PC-9 (cell line): ENCODE measurements around the gene SPATA45. TPM values are rescaled to one million over a fixed set of nuclear protein-coding genes. Genes with fewer than 3 reads are reported as not detected.
"Not testable (repeated sequence)": the region's sequence is repeated elsewhere in the genome, so short reads cannot be mapped to it uniquely, and the experiment has no call there.

Experiments used
- BruUV-seq: library from RNA; stranded (reverse); fragments of 400-500 nt; replicated peaks from 2 replicates; lab custom pipeline; 2021; lab: Mats Ljungman, UMichigan
- CTCF ChIA-PET: fragments of 300-600 bp; sonication (Branson Sonifier 250); formaldehyde crosslinking; loops from one replicate; lab custom pipeline; 2022; ENCODE audit warnings: antibody characterized with exemption; lab: Charles Lee
- POLR2A ChIA-PET: fragments of 300-600 bp; sonication (Branson Sonifier 250); formaldehyde crosslinking; loops from one replicate; lab custom pipeline; 2022; ENCODE audit warnings: antibody characterized with exemption; ENCODE audit not compliant: unreplicated experiment; lab: Charles Lee
- DNase-seq, 2 experiments: peaks; one replicate each; pipeline versions ENCODE4 v3.0.0 to v3.0.0-alpha.2; 2015 to 2022; ENCODE audit warnings: mixed read lengths in 1 of 2
- H2AFZ ChIP-seq: fragments of 200-600 bp; sonication (generic); 2 replicates; pipeline ENCODE4 v1.8.1; 2017; ENCODE audit warnings: antibody characterized with exemption
- H3F3A ChIP-seq: fragments of 200-600 bp; sonication (generic); 2 replicates; pipeline ENCODE4 v1.8.1; 2017; ENCODE audit warnings: antibody characterized with exemption, mild to moderate bottlenecking, low read depth; ENCODE audit not compliant: insufficient read depth
- H3K27ac ChIP-seq: fragments of 200-600 bp; sonication (generic); 2 replicates; pipeline ENCODE4 v1.6.1; 2016; ENCODE audit warnings: mixed run types
- H3K27me3 ChIP-seq: fragments of 200-600 bp; sonication (generic); 2 replicates; pipeline ENCODE4 v1.6.1; 2016; ENCODE audit warnings: low read depth, mixed run types; ENCODE audit not compliant: insufficient read depth
- H3K36me3 ChIP-seq: fragments of 200-600 bp; sonication (generic); 2 replicates; pipeline ENCODE4 v1.6.1; 2016; ENCODE audit warnings: low read depth, mixed run types
- H3K4me1 ChIP-seq: fragments of 200-600 bp; sonication (generic); replicated peaks from 2 replicates; pipeline ENCODE4 v1.6.1; 2016; ENCODE audit warnings: mixed run types; ENCODE audit not compliant: insufficient read depth
- H3K4me2 ChIP-seq: fragments of 200-600 bp; sonication (generic); 2 replicates; pipeline ENCODE4 v1.6.1; 2017; ENCODE audit warnings: mixed run types
- H3K4me3 ChIP-seq: fragments of 200-600 bp; sonication (generic); 2 replicates; pipeline ENCODE4 v1.6.1; 2016; ENCODE audit warnings: mixed run types
- H3K79me2 ChIP-seq: fragments of 200-600 bp; sonication (generic); 2 replicates; pipeline ENCODE4 v1.6.1; 2017; ENCODE audit warnings: low read depth, mixed run types
- H3K9me2 ChIP-seq: fragments of 200-600 bp; sonication (generic); 2 replicates; pipeline ENCODE4 v1.8.1; 2017; ENCODE audit warnings: mild to moderate bottlenecking; ENCODE audit not compliant: insufficient read depth
- H3K9me3 ChIP-seq: fragments of 200-600 bp; sonication (generic); 2 replicates; pipeline ENCODE4 v1.8.1; 2016; ENCODE audit warnings: low read depth; ENCODE audit not compliant: insufficient read depth
- H4K20me1 ChIP-seq: fragments of 200-600 bp; sonication (generic); 2 replicates; pipeline ENCODE4 v1.8.1; 2017; ENCODE audit not compliant: insufficient read depth
- EZH2 ChIP-seq: fragments of 200-600 bp; sonication (generic); IDR thresholded peaks from 2 replicates; pipeline ENCODE4 v1.8.0; 2017; ENCODE audit warnings: antibody characterized with exemption, low read depth
- intact Hi-C: fragments of 100-400 bp; cut with micrococcal nuclease; formaldehyde crosslinking; loops from one replicate; pipeline ENCODE4 v1.10.0; 2022; ENCODE audit not compliant: unreplicated experiment
- total RNA-seq: library from RNA; stranded (reverse); gene quantifications from 2 replicates; pipeline ENCODE4 v1.2.3, GENCODE V29; 2021
- TF ChIP-seq, protein P1 (sequence below): fragments of 200-600 bp; sonication (generic); conservative IDR thresholded peaks from 2 replicates; pipeline ENCODE4 v1.6.1; 2017; ENCODE audit warnings: mixed run types, antibody characterized with exemption, mild to moderate bottlenecking, moderate library complexity

The SPATA45 gene
- total RNA-seq, 1 experiment from 2014 or later: not detected

DNA sequence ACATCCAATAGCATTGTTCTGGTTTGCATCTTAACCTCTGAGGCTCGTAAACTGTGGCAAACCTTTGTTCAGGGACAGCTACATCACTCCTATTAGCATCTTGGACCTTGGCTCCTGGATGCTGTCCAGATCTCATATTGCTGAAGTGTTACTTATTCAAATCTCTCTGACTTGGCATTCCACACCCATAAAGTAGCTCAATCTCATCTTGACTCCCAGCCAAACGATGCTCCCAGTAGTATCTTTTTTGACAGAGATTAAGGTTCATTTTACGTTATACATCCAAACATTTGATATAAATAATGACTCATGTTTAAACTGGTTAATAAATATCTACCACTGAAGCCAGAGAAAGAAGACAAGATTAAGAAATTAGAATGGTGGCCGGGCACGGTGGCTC lies 6.2 kb upstream of the SPATA45 start:
- DNase-seq: no peak
- TF ChIP-seq EZH2: no peak
- TF ChIP-seq, protein P1, sequence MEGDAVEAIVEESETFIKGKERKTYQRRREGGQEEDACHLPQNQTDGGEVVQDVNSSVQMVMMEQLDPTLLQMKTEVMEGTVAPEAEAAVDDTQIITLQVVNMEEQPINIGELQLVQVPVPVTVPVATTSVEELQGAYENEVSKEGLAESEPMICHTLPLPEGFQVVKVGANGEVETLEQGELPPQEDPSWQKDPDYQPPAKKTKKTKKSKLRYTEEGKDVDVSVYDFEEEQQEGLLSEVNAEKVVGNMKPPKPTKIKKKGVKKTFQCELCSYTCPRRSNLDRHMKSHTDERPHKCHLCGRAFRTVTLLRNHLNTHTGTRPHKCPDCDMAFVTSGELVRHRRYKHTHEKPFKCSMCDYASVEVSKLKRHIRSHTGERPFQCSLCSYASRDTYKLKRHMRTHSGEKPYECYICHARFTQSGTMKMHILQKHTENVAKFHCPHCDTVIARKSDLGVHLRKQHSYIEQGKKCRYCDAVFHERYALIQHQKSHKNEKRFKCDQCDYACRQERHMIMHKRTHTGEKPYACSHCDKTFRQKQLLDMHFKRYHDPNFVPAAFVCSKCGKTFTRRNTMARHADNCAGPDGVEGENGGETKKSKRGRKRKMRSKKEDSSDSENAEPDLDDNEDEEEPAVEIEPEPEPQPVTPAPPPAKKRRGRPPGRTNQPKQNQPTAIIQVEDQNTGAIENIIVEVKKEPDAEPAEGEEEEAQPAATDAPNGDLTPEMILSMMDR: no peak
- H3K9me2 ChIP-seq: no peaks in the 10 kb centered on the region
- peaks cover 5% of the 10 kb centered on the region; the same call in 1 of the 2 replicates for H3K79me2 ChIP-seq
- H3K4me2 ChIP-seq: no peak overlapping the region
- POLR2A ChIA-PET: no interaction called here
- peaks cover 12% of the 10 kb centered on the region; the same call in 1 of the 2 replicates for H3K4me1 ChIP-seq
- no peaks in the 10 kb centered on the region for H3K9me3 ChIP-seq
- intact Hi-C loops: loop anchor here (10.0 kb wide), 1 partner anchor 389 kb away; no protein-coding TSS in a partner anchor
- H2AFZ ChIP-seq: no peak overlapping the region
- H3F3A ChIP-seq: peaks cover 13% of the 10 kb centered on the region
- CTCF ChIA-PET: no interaction called here
- no peak overlapping the region for H3K27ac ChIP-seq
- BruUV-seq: no TSS peak
- H3K27me3 ChIP-seq: no peaks in the 10 kb centered on the region
- no peaks in the 10 kb centered on the region for H3K36me3 ChIP-seq
- H4K20me1 ChIP-seq: no peaks in the 10 kb centered on the region
- H3K4me3 ChIP-seq: no peak overlapping the region

DNA sequence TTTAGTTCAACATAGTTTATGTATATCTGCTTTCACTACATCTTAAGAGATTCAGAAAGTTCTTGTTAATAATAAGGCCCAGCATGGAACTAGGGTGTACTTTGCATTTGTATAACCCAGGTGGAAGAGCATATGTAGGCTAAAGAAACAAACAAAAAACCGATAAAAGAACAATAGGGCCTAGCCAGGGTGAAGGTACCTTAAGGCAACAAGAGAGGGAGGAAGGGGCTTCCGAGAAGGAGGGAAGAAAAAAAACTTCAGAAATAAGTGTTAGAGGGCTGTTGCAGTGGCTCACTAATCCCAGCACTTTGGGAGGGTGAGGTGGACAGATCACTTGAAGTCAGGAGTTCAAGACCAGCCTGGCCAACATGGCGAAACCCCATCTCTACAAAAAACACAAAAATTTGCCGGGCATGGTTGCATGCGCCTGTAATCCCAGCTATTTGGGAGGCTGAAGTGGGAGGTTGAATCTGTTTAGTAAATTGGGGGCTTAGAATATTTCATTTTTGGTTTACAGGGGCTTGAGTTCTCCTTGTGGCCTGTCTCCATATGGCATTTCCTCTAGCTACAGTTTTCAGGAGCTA lies 4.7 kb upstream of the SPATA45 start:
- Histone ChIP-seq H3K4me3 (no peak overlapping the region), H2AFZ (no peak overlapping the region), H3K4me1 (peaks cover 10% of the 10 kb centered on the region; the same call in 1 of the 2 replicates), H3K4me2 (no peak overlapping the region), H3K27me3 (no peaks in the 10 kb centered on the region), H3F3A (peaks cover 6% of the 10 kb centered on the region), H3K36me3 (no peaks in the 10 kb centered on the region), H3K27ac (no peak overlapping the region), H3K79me2 (no peaks in the 10 kb centered on the region), H3K9me3 (no peaks in the 10 kb centered on the region), H3K9me2 (no peaks in the 10 kb centered on the region), H4K20me1 (no peaks in the 10 kb centered on the region)
- intact Hi-C loops: loop anchor here (10.0 kb wide), 1 partner anchor 387 kb away; no protein-coding TSS in a partner anchor
- CTCF ChIA-PET: no interaction called here
- POLR2A ChIA-PET: no interaction called here
- DNase-seq: no peak
- BruUV-seq: no TSS peak
- TF ChIP-seq, protein P1: no peak
- TF ChIP-seq EZH2: no peak

DNA sequence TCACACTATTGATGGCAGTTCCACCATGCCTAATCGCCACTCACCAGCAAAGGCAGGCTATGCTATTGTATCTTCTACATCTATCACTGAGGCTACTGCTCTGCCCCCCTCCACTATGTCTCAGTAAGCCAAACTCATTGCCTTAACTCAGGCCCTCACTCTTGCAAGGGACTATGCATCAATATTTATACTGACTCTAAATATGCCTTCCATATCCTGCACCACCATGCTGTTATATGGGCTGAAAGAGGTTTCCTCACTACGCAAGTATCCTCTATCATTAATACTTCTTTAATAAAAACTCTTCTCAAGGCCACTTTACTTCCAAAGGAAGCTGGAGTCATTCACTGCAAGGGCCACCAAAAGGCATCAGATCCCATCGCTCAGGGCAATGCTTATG lies 2.9 kb downstream of the SPATA45 start:
- H3K36me3 ChIP-seq, H3K9me2 ChIP-seq, CTCF ChIA-PET, H3F3A ChIP-seq, H2AFZ ChIP-seq, intact Hi-C loops, H3K4me1 ChIP-seq, DNase-seq, H3K79me2 ChIP-seq, H3K27ac ChIP-seq, H3K27me3 ChIP-seq, H3K4me3 ChIP-seq, BruUV-seq, H4K20me1 ChIP-seq, H3K4me2 ChIP-seq, H3K9me3 ChIP-seq: not testable (repeated sequence)
- POLR2A ChIA-PET: interaction anchor here (0.6 kb wide), 1 partner anchor 87 kb away, joined by 3 read pairs; no protein-coding TSS in a partner anchor
